Stimulated activated naive CD4-positive, alpha-beta T cell (primary cell): Measurements from ENCODE around the gene MSLN.
A peak's percentile ranks its signal among the peaks of the same experiment; 100 is the strongest.

Source experiments
- DNase-seq, 6 experiments: peaks; one replicate each; lab custom pipeline; 2025; lab: John Stamatoyannopoulos, UW

MSLN gene

GRCh38 chr16:804193-805048, 43.9 kb downstream of the MSLN start:
- DNase-seq, result no peak

DNA sequence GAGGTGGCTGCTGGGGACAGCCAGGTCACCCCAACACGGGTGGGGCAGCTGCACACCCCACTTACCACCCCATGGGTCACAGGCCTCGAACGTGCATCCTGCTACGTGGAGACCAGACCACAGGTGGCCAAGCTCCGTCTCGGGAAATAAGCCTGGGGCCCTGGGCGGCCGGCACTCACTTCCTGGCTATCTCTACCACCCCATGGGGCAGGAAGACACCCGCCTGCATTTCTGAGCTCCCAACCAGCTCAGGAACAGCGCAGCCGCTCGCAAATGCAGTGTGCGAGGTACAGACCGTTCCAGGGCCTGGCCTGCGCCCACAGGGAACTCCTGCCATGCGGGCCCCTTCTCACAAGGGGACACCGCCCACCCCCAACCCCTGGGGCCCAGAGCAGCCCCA, 44.9 kb downstream of the MSLN start:
- DNase-seq, result no peak

DNA sequence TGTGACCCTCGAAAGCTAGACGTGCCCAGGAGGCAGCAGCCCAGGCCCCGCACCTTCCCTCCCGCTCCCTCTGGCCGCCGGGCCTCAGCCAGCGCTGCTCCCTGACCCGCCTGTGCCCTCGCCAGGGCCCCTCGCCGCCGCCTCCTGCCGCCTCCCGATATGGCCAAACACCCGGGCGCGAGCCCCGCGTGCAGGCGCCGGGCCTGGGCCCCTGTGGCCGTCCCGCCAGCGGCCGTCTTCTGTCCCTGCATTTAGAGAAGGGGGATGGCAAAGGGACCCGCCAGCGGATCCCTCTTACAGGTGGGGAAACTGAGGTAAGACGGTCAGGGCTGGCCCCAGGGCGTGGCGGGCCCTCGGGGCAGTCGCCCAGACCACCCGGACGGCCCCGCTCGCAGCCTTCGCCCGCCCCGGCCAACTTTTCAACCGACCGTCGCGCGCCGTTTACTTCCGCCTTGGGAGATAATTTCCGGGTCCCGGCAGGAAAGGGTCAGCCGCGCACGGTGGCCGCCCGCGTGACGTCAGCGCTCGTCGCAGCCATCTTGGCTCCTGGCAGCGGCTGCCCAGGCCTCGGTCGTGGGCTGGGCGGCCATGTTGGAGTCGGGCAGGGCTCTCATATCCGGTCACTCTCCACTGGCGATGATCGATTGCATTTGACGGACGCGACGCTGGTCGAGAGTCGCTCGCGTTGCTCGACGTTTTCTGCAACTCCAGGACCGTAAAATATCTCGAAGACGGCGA, 47.0 kb downstream of the MSLN start:
- peak; percentile 42 to 83 (median 56) for DNase-seq

- no peak for DNase-seq
Observed at GRCh38 chr16:808085-808386, 47.5 kb downstream of the MSLN start.

DNA sequence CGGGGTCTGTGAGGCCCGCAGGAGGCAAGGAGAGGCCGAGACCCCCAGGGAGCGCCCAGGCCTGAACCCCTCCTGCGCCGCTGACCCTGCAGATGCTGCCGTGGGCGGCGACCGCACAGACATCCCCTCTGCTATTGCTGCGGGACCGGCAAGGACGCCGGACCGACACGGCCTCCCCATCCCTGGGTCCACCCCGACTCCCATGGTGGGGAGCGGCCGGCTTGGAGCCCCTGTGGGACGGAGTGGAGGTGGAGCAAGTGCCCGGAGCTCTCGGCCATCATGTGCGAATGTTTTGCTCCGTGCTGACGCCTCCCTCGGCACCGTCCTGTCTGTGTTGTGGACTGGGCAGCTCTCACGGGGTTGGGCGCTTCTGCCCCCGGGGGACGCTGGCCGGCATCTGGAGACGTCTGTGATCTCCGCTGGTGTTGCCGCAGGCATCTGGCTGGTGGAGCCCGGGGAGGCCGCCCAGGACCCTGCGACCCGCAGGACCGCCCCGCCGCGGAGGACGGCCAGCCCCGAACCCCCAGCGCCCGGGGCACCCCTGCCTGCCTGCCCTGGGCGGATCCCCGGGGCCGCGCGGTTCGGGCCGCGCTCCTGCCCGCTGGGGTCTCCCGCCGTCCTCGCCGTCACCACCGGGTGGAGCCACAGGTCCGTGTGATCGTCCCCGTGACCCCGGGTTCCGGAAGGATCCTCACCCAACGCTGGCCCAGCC, 52.8 kb downstream of the MSLN start:
- DNase-seq, result peak in 5 of 6 experiments; percentile 16 to 46 (median 31)

GRCh38 chr16:813916-814412, 53.4 kb downstream of the MSLN start:
- no peak for DNase-seq

GRCh38 chr16:814974-815373, 54.4 kb downstream of the MSLN start:
- no peak for DNase-seq

- no peak for DNase-seq
Observed at GRCh38 chr16:815861-816260, 55.3 kb downstream of the MSLN start.

- DNase-seq, result no peak
Observed at GRCh38 chr16:817001-817906, 56.7 kb downstream of the MSLN start.

DNA sequence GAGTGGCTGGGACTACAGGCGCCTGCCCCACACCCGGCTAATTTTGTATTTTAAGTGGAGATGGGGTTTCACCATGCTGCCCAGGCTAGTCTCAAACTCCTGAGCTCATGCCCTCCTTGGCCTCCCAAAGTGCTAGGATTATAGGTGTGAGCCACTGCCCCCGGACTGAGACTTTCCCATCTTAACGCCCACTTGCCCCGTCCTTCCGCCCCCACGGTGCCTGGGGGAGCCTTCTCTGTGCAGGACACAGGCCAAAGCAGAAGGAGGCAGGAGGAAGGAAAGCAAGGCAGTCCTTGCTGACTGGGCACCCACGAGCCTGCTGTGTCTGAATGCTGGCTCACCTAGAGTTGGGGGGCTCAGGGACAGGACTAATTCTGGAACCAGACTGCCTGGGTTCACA, 57.6 kb downstream of the MSLN start:
- no peak for DNase-seq
